NCI-H187 (cell line): Measurements from ENCODE around the gene UNC13D.

Experiments
- DNase-seq, 2 experiments: peaks; one replicate each; lab custom pipeline; 2025; lab: John Stamatoyannopoulos, UW

The UNC13D gene

GRCh38 chr17:75834279-75834920, 9.8 kb downstream of the UNC13D start:
- no peak for DNase-seq

DNA sequence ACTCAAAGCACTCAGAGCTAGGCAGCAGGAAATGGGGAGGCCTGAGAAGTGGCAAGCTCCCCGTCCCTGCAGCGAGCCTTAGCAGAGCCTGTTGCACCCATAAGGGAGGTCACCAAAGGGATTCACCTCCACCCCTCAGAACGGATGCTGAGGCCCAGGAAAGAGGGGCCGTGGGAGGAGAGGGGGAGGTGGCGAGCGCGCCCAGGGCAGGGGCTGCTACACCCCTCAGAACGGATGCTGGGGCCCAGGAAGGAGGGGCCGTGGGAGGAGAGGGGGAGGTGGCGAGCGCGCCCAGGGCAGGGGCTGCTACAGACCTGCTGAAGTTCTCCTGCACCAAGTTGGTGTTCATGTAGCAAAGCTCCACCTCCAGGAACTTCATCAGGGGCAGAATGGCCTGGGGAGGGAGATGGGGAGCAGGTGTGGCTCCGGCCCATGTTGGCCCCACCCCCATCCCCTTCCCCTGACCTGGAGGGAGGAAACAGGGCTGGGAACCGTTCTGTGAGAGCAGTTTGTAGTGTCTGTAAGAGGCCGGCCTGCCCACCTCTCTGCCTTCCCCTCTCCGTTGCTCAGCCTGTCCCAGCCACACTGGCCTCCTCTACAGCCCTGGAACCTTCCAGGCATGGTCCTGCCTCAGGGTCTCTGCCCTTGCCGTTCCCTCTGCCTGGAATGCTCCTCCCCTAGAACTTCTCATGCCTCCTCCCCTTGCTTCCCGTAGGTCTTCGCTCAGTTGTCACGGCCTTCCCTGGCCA, 11.4 kb downstream of the UNC13D start:
- DNase-seq = no peak

GRCh38 chr17:75832164-75832651, 12.0 kb downstream of the UNC13D start:
- no peak for DNase-seq

DNA sequence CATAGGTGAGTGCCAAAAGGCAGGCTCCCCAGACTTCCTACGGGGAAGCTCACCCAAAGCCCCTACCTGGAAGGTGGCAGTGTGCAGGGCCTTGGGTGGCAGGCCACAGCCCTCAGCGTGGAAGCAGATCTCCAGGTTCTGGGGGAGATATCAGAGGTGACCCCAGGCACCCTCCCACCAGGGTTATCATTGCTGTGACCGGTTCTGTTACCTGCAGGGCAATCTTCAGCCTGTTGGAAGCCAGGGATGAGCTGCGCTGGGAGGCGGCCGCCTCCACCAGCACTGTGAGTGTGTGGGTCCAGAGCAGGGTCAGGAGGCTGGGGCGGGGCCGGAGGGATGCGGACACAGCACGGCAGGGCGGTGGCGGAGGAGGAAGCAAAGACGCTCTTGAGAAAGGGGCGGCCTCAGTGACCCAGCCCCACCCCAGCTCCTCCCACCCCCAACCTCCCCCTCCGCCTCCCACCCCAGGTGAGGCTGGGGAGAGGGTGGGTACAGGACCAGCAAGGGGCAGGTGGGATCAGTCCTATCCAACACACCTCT, 13.1 kb downstream of the UNC13D start:
- no peak for DNase-seq

- no peak for DNase-seq
Measured at GRCh38 chr17:75830164-75831031, 13.8 kb downstream of the UNC13D start.

- DNase-seq = no peak
Measured at GRCh38 chr17:75829747-75830146, 14.5 kb downstream of the UNC13D start.

GRCh38 chr17:75828741-75829140, 15.5 kb downstream of the UNC13D start:
- DNase-seq = no peak

GRCh38 chr17:75828076-75828400, 16.2 kb downstream of the UNC13D start:
- no peak for DNase-seq

GRCh38 chr17:75827308-75828075, 16.7 kb downstream of the UNC13D start:
- DNase-seq = no peak

DNA sequence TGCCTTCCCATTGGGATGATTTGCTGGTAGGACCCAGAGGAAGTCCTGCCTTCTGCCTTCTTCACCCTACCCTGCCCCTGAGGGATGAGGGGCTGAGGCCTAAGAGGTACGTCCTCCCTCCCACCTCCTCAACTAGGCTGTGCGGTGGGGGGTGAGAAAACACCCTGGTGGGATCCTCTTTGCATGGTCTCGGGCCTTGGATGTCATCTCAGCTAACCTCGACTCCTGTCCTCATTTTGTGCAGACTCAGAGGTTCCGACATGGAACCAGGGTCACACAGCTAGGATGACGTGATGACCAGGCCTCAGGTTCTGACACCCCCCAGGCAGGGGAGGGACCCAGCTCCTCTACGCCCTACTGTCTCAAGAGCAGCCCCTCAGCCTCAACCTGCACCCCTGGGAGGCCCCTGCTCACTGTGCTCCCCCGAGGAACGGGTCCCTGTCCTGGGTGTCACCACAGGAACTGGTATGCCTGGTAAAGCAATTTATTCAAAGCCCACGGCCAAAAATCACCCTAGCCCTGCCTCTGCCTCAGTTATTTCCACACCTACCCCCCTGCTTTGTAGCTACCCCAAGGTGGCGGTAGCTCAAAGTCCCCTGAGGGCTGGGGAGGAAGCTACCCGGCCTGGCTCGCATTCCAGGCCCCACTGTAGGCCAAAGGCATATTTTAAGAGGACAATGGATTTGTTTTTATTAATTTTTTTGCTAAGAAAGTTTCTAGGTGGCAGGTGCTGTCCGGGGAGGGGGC, 17.5 kb downstream of the UNC13D start:
- DNase-seq = no peak

DNA sequence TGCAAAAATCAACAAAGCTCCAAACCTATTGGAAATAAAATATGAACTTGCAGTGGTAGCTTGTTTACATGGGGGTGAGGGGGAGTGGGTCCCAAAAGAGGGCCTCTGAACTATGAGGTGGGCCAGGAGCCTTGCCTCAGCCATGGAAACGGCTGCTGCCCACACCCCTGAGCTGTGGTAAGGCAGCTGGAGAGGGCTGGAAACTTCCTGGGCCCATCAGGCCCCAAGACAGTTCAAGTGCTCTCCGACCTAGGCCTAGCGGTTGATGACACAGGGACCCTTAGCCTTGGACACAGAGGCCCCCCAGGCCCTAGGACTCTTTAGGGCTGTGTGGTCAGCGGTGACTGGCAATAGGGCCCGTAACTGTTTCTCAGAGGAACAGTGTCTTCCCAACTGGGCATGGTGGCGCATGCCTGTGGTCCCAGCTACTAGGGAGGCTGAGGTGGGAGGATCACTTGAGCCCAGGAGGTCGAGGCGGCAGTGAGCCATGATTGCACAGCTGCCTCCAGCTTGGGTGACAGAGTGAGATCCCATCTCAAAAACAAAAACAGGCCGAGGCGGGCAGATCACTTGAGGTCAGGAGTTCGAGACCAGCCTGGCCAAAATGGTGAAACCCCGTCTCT, 18.3 kb downstream of the UNC13D start:
- DNase-seq = no peak

- no peak for DNase-seq
Measured at GRCh38 chr17:75825149-75825552, 19.1 kb downstream of the UNC13D start.

GRCh38 chr17:75824666-75825065, 19.5 kb downstream of the UNC13D start:
- no peak for DNase-seq

- DNase-seq = no peak
Measured at GRCh38 chr17:75824050-75824552, 20.1 kb downstream of the UNC13D start.

- no peak for DNase-seq
Measured at GRCh38 chr17:75823257-75824041, 20.8 kb downstream of the UNC13D start.

DNA sequence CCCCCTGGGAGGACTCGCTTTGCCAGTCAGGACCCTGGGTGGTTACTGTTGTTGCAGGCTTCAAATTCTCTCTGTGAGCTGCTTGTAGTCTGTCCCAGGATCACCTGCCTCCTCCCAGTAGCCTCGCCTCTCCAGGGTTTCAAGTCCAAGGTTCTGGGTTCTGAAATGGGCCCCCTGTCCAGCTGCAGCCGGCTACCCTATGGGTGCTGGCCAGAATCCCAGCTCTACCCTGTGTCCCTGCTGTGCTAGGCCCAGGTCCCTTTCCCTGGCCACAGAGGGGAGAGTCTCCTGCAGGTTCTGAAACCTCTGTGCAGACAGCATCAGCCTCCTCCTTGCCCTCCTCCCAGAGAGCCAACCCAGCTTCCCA, 21.4 kb downstream of the UNC13D start:
- DNase-seq = no peak

DNA sequence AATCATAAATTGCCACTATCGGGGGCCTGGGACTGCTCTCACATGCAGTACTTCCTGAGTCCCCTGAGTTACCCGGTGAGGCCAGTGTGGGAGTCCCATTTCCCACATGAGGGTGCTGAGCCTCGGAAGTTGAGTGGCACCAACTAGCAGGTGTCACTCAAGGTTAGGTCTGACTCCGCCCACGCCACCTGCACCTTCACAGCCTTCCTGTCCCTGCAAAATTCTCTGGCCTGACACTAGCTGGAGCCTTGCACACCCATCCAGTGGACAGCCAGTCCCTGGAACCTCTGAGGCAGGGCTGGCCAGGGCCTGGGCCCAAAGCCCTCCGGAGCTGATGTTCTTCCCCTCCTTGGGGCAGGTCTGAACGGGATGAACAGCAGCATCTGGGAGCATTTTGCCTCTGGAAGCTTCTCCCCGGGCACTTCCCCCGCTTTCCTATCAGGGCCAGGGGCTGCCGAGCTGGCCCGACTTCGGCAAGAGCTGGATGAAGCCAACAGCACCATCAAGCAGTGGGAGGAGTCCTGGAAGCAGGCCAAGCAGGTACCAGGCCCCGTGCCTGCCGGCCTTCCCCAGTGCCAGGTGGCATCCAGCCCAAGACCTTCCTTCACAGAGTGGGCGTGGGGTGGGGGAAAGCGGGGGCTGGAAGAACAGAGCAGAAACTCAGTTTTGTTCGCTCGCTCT, 21.9 kb downstream of the UNC13D start:
- DNase-seq = no peak

GRCh38 chr17:75821552-75821951, 22.7 kb downstream of the UNC13D start:
- DNase-seq = no peak
